ENCODE measurements around the gene CYB561D1.

DNA sequence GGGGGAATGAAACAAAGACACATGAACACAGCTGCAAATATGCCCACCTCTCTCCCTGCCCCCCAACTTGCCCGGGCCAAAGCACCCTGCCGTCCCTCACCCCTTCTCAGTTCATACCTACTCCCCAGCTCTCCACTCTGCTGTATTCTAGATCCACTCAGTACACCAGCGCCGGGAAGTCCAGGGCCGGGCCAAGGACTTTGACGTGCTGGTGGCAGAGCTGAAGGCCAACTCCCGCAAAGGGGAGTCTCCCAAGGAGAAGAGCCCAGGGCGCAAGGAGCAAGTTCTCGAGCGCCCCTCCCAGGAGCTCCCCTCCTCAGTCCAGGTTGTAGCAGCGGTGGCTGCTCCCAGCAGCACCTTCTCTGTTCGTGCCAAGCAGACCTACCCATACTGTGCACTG is 5.2 kb upstream of the CYB561D1 start:
- no peak for TF ChIP-seq POLR2AphosphoS5 (IDR thresholded peaks at IDR 0.05; ENCODE audit: borderline replicate concordance, low read depth, low read length)
- no peak for TF ChIP-seq EZH2 (IDR thresholded peaks at IDR 0.05)

Data from SK-N-MC (cell line).